ENCODE data around the gene DPP3.
"Not testable (repeated sequence)": the region's sequence is repeated elsewhere in the genome, so short reads cannot be mapped to it uniquely, and the experiment has no call there.

Gene DPP3

DNA sequence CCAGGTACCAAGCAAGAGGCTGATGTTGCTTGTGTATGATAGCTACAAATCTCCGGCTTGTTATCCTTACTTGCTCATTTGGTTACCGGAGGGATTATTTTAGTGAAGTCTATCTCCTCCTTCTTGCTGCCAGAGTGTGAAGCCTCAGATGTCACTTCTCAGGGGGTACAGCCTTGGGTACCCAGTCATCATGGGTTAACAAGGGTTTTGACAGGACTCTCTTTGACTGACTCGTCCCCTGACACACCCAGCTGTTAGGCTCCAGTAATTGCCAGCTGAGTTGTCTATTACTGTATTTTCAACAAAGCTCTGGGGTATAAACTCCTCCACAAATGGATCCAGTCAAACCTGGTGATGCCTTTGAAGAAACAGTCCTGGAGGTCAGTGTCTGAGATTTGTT lies 25.4 kb upstream of the DPP3 start:
- H3K4me3 Mint-ChIP-seq = peak overlapping the region; percentile 18
- H3K9me3 Mint-ChIP-seq = no peaks in the 10 kb centered on the region
- peaks cover 17% of the 10 kb centered on the region for H3K4me1 Mint-ChIP-seq (ENCODE audit: low read depth)
- H3K27me3 Mint-ChIP-seq (ENCODE audit: low read depth) = peaks cover under 1% of the 10 kb centered on the region
- no peaks in the 10 kb centered on the region for H3K36me3 Mint-ChIP-seq (ENCODE audit: low read depth)
- peak overlapping the region; percentile 57 for H3K27ac Mint-ChIP-seq

GRCh38 chr11:66457826-66458225 lies 22.4 kb upstream of the DPP3 start:
- Mint-ChIP-seq H3K27ac (no peak overlapping the region), H3K9me3 (peaks cover 7% of the 10 kb centered on the region), H3K36me3 (ENCODE audit: low read depth) (peaks cover 2% of the 10 kb centered on the region), H3K4me1 (ENCODE audit: low read depth) (peaks cover 22% of the 10 kb centered on the region), H3K27me3 (ENCODE audit: low read depth) (no peaks in the 10 kb centered on the region), H3K4me3 (no peak overlapping the region)

DNA sequence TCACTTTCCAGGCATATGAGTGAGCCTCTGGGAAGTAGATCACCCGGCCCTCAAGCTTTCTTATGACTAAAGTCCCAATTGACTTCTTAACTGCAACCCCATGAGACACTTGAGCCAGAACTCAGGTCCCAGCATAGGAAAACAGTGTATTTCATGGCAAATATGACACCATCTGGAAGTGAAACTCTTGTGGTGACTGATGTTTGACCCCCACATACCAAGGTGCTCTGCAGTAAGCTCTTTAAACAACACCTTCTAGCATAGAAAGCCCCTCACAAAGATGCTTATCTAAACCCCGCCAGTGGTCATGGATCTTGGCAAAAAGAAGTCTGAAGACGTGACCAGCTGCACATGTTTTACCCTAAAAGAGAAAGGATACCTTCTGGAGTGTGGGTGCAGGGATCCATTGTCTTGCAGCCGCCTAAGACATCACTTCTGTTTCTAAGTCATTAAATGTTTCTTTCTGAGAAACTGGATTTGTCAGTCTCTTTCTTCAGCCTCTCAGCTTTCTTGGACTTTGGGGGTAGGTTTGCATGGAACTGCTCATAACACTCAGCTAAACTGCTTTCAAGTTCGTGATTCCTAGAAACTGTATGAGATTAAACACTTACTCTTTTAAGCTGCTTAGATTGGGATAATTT lies 21.0 kb upstream of the DPP3 start:
- no peak overlapping the region for H3K4me3 Mint-ChIP-seq
- no peaks in the 10 kb centered on the region for H3K27me3 Mint-ChIP-seq (ENCODE audit: low read depth)
- peaks cover 2% of the 10 kb centered on the region for H3K36me3 Mint-ChIP-seq (ENCODE audit: low read depth)
- no peak overlapping the region for H3K27ac Mint-ChIP-seq
- peaks cover 7% of the 10 kb centered on the region for H3K9me3 Mint-ChIP-seq
- peaks cover 21% of the 10 kb centered on the region for H3K4me1 Mint-ChIP-seq (ENCODE audit: low read depth)

DNA sequence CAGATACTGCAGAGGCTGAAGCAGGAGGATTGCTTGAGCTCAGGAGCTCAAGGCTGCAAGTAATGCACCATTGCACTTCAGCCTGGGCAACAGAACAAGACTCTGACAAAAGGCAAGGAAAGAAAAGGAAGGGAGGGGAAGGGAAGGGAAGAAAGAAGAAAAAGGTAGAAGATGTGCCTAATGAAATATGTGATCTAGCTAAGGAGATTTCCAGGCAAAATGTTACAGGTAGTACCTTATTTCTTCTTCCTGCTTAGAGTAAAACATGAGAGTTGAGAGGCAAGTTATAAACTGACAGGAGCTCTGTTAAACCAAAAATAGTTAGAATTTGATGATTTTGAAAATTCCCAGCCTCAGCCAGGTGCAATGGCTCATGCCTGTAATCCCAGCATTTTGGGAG lies 18.2 kb upstream of the DPP3 start:
- Mint-ChIP-seq H3K27me3 (ENCODE audit: low read depth) (no peaks in the 10 kb centered on the region), H3K4me3 (no peak overlapping the region), H3K27ac (no peak overlapping the region), H3K4me1 (ENCODE audit: low read depth) (peaks cover 17% of the 10 kb centered on the region), H3K9me3 (peaks cover 7% of the 10 kb centered on the region), H3K36me3 (ENCODE audit: low read depth) (peaks cover 2% of the 10 kb centered on the region)

- H3K27me3 Mint-ChIP-seq (ENCODE audit: low read depth) = no peaks in the 10 kb centered on the region
- peak overlapping the region; percentile 88 for H3K27ac Mint-ChIP-seq
- peaks cover 7% of the 10 kb centered on the region for H3K9me3 Mint-ChIP-seq
- H3K36me3 Mint-ChIP-seq (ENCODE audit: low read depth) = peaks cover 2% of the 10 kb centered on the region
- no peak overlapping the region for H3K4me3 Mint-ChIP-seq
- H3K4me1 Mint-ChIP-seq (ENCODE audit: low read depth) = peaks cover 18% of the 10 kb centered on the region
Measured at GRCh38 chr11:66462911-66463310, 17.3 kb upstream of the DPP3 start.

GRCh38 chr11:66464116-66464515 lies 16.1 kb upstream of the DPP3 start:
- H3K36me3 Mint-ChIP-seq (ENCODE audit: low read depth); H3K9me3 Mint-ChIP-seq; H3K27ac Mint-ChIP-seq; H3K27me3 Mint-ChIP-seq (ENCODE audit: low read depth); H3K4me3 Mint-ChIP-seq: not testable (repeated sequence)
- peaks cover 23% of the 10 kb centered on the region for H3K4me1 Mint-ChIP-seq (ENCODE audit: low read depth)

DNA sequence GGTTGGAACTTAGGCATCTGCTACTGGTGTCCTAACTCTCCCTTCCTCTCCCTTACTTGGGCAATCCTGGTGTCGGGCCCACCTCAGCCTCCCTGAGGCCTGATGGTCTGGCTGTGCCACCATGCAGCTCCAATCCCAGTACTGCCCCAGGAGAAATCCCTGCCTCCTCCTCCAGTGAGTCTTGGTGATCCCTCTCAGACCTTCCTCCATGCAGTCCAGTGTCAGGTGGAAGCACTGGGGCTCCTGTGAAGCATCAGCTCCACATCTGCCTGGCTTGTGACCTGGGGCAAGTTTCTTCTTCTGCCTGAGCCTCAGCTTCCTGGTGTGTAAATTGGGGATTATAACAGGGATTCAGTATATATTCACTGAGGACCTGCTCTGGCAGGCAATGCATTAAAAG lies 15.3 kb upstream of the DPP3 start:
- Mint-ChIP-seq H3K4me3 (no peak overlapping the region), H3K27ac (no peak overlapping the region), H3K36me3 (ENCODE audit: low read depth) (peaks cover 2% of the 10 kb centered on the region), H3K9me3 (peaks cover 7% of the 10 kb centered on the region), H3K4me1 (ENCODE audit: low read depth) (peaks cover 23% of the 10 kb centered on the region), H3K27me3 (ENCODE audit: low read depth) (no peaks in the 10 kb centered on the region)

DNA sequence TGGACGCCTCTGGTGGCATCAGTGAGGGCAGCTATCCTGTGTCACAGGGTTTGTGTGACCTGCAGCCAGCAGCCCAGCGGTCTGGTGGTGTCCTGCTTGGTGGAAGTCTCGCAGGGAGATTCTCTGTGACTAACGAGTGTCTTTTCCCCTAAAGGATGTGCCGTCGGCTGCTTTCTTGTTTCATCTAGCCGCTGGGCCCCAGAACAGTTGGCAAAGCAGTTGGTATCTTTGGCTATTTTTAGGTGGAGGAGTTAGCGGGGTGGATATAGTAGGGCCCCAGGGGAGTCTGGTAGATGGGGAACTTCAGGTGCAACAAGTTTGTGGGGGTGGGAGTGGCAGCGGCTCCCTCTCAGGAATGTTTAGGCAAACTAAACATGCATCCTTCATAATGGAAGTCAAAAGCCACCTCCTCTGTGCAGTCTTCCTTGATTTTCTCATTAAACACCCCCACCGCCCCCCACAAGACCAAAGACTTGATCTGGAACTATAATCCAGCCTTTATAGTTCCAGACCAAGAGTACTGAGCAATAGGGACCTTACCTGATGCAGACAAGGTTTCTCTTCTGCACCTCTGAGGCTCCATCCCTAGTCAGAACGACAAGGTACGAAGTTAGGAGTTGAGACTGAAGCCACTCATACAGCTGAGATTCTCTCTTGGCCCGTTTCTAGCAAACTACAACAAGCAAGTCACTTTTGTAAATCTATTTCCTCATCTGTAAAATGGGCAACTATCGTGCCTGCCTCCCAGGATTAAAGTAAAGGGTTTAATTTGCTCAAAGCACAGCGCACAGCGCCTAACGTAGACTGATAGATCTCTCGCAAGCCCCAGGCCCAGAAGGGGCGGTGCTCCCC lies 14.6 kb upstream of the DPP3 start:
- Mint-ChIP-seq H3K4me3 (peak overlapping the region; percentile 83), H3K27ac (peak overlapping the region; percentile 80), H3K9me3 (peaks cover 7% of the 10 kb centered on the region), H3K36me3 (ENCODE audit: low read depth) (peaks cover 2% of the 10 kb centered on the region), H3K27me3 (ENCODE audit: low read depth) (no peaks in the 10 kb centered on the region), H3K4me1 (ENCODE audit: low read depth) (peaks cover 23% of the 10 kb centered on the region)

GRCh38 chr11:66466225-66467033 lies 13.8 kb upstream of the DPP3 start, which contains the start of gene PELI3:
PELI3 (plus strand) TSS chr11:66466905; CDS start chr11:66468129, 1,224 bp downstream.
- Mint-ChIP-seq H3K27ac (peak within 1 kb of the TSS; percentile 80), H3K4me1 (ENCODE audit: low read depth) (peaks cover 23% of the 10 kb centered on the region), H3K4me3 (peak within 1 kb of the TSS; percentile 89), H3K9me3 (peaks cover 3% of the 10 kb centered on the region), H3K27me3 (ENCODE audit: low read depth) (no peaks in the 10 kb centered on the region), H3K36me3 (ENCODE audit: low read depth) (peaks cover 2% of the 10 kb centered on the region)

GRCh38 chr11:66467034-66467659 lies 13.1 kb upstream of the DPP3 start:
- peak overlapping the region; percentile 89 for H3K4me3 Mint-ChIP-seq
- H3K9me3 Mint-ChIP-seq = no peaks in the 10 kb centered on the region
- peak overlapping the region; percentile 69 for H3K27ac Mint-ChIP-seq
- peaks cover 23% of the 10 kb centered on the region for H3K4me1 Mint-ChIP-seq (ENCODE audit: low read depth)
- H3K27me3 Mint-ChIP-seq (ENCODE audit: low read depth) = no peaks in the 10 kb centered on the region
- H3K36me3 Mint-ChIP-seq (ENCODE audit: low read depth) = no peaks in the 10 kb centered on the region

DNA sequence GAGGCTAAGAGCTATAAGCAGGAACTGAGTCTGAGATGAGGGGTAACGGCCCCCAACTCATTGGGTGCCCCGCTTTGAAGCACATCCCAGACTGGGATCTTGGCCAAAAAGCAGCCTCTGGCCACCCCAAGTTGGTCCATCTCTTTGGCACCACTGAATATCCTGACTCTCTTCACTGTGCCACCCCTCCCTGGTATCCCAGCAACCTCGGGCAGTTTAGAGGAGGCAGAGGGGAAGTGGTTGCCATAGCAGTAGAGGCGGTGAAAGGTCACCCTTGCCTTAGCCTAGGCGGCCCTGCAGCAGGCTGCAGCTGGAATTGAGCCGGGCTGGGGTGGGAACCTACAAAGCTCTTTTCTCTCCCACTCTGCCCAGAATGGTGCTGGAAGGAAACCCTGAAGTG lies 12.5 kb upstream of the DPP3 start:
- Mint-ChIP-seq H3K27ac (peak overlapping the region; percentile 69), H3K36me3 (ENCODE audit: low read depth) (no peaks in the 10 kb centered on the region), H3K4me1 (ENCODE audit: low read depth) (peaks cover 19% of the 10 kb centered on the region), H3K27me3 (ENCODE audit: low read depth) (no peaks in the 10 kb centered on the region), H3K4me3 (peak overlapping the region; percentile 89), H3K9me3 (no peaks in the 10 kb centered on the region)

DNA sequence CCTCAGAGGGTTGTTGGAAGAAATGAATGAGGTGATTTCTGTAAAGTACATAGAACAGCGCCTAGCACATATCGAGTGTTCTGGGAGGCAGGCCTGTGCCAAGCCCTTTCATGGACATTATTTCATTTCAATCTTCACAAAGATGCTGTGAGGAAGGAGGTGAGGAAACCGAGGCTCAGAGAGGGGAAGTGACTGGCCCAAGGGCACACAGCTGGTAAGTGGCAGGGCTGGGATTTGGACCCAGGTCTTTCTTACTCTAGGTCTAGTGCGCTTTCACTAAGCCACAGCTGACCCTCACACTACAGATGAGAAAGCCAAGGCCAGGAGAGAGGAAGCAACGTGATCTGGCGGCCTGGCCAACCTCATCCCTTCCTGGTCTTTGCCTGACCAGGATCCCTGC lies 11.5 kb upstream of the DPP3 start:
- peaks cover 13% of the 10 kb centered on the region for H3K4me1 Mint-ChIP-seq (ENCODE audit: low read depth)
- H3K27ac Mint-ChIP-seq = no peak overlapping the region
- no peaks in the 10 kb centered on the region for H3K9me3 Mint-ChIP-seq
- no peaks in the 10 kb centered on the region for H3K27me3 Mint-ChIP-seq (ENCODE audit: low read depth)
- no peaks in the 10 kb centered on the region for H3K36me3 Mint-ChIP-seq (ENCODE audit: low read depth)
- H3K4me3 Mint-ChIP-seq = peak overlapping the region; percentile 38

DNA sequence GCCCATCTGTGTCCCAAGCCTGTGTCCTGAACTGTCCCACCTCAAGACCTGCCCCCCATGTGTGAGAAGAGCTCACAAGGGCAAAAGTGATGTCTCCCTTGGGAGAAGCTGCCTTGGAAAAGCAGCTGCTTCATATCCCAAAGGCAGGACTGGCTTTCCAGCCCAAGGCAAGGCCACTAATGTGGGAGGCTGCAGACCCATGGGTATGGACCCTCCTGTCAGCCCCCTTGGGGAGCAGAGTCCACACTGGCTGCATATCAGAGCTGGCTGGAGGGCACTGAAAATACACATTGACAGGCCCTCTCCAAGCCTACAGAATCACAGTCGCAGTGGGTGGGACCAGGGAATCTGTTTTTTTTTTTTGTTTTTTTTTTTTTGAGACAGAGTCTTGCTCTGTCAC lies 10.8 kb upstream of the DPP3 start:
- peaks cover 13% of the 10 kb centered on the region for H3K4me1 Mint-ChIP-seq (ENCODE audit: low read depth)
- H3K27me3 Mint-ChIP-seq (ENCODE audit: low read depth) = no peaks in the 10 kb centered on the region
- H3K36me3 Mint-ChIP-seq (ENCODE audit: low read depth) = no peaks in the 10 kb centered on the region

DNA sequence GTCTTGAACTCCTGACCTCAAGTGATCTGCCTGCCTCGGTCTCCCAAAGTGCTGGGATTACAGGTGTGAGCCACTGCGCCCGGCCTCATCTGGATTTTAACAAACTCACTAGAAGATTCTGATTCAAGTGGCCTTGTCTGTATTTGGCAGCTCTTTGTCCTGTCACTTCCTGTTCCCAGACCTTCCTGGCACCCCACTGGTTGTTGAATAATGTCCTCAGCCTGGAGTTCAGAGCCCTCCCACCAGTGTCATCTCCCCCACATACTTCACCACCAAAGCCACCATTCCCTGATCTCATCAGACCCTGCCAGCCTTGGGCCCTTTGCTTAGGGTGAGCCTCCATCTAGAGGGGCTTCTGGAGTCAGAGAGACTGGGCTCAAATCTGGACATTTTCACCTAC lies 10.2 kb upstream of the DPP3 start:
- Mint-ChIP-seq H3K9me3 (no peaks in the 10 kb centered on the region), H3K4me3 (no peak overlapping the region), H3K4me1 (ENCODE audit: low read depth) (peaks cover 13% of the 10 kb centered on the region), H3K27ac (no peak overlapping the region), H3K36me3 (ENCODE audit: low read depth) (no peaks in the 10 kb centered on the region), H3K27me3 (ENCODE audit: low read depth) (no peaks in the 10 kb centered on the region)

More for the DNA sequence above, 10.8 kb upstream of the DPP3 start:
- no peak overlapping the region for H3K4me3 Mint-ChIP-seq
- no peaks in the 10 kb centered on the region for H3K9me3 Mint-ChIP-seq
- H3K27ac Mint-ChIP-seq = no peak overlapping the region

Measured in T-helper 1 cell treated with Interleukin-12 subunit alpha and Interleukin-12 subunit beta and Interleukin-4 antibody, amounts not matched to agents 30 μg/mL and 1 μg/mL, for 36 hours (primary cell).